GM19239 (cell line): Measurements from ENCODE around the gene KNDC1.
"Not testable (repeated sequence)": the region's sequence is repeated elsewhere in the genome, so short reads cannot be mapped to it uniquely, and the experiment has no call there.

Source experiments
- DNase-seq: peaks from one replicate; pipeline ENCODE4 v3.0.0; 2011; ENCODE audit warnings: low spot score; ENCODE audit not compliant: insufficient read length
- FAIRE-seq: peaks from 2 replicates; lab custom pipeline; 2011; peaks lifted over from hg19 to GRCh38; lab: Jason Lieb, UNC

Gene KNDC1

GRCh38 chr10:133173860-133174640 lies 14.0 kb downstream of the KNDC1 start:
- FAIRE-seq (no peak), DNase-seq (no peak)

DNA sequence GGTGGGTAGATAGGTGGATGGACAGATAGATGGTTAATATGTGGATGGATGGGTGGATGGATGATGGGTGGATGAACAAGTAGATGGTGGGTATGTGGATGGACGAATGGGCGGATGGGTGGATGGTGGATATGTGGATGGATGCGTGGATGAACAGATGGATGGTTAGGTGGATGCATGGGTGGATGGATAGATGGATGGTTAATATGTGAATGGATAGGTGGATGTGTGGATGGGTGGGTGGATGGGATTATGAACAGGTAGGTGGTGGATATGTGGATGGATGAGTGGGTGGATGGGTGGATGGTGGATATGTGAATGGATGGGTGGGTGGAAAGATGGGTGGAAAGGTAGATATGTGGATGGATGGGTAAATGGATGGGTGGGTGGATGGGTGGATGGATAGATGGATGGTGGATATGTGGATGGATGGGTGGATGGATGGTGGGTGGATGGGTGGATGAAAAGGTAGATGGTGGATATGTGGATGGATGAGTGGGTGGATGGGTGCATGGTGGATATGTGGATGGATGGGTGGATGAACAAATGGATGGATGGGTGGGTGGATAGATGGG lies 14.8 kb downstream of the KNDC1 start:
- FAIRE-seq: no peak
- DNase-seq: no peak

DNA sequence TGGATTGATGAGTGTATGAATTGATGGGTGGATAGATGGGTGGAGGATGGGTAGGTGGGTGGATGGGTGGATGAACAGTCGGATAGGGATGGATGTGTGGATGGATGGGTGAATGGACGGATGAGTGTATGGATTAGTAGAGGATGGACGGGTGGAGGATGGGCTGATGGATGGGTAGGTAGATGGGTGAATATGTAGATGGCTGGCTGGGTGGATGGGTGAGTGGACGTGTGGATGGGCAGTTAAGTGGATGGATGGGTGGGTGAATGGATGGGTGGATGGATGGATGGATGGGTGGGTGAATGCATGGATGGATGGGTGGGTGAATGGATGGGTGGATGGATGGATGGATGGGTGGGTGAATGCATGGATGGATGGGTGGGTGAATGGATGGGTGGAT lies 15.6 kb downstream of the KNDC1 start:
- not testable (repeated sequence) for FAIRE-seq

DNA sequence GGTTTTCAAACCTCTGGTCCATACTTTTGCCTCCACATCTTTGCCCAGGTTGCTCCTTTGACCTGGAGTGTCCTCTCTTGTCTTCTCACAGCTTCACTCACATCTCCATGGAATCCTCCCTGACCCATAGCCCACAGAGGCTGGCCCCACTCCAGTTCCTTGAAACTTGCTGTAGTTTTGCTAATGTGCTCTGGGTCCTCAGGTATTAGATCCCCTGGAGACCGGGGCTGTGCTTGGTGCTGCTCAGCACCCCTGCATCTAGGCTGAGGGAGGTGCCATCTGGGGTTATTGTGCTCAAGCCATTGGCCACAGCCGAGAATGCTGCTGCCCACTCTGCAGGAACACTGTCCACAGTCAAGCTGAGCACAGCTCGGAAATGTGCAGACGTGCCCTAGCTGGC lies 16.5 kb downstream of the KNDC1 start:
- no peak for DNase-seq
- FAIRE-seq: no peak

More for the DNA sequence above, 15.6 kb downstream of the KNDC1 start:
- DNase-seq: not testable (repeated sequence)

GRCh38 chr10:133177380-133178157 lies 17.6 kb downstream of the KNDC1 start:
- FAIRE-seq: no peak
- no peak for DNase-seq

DNA sequence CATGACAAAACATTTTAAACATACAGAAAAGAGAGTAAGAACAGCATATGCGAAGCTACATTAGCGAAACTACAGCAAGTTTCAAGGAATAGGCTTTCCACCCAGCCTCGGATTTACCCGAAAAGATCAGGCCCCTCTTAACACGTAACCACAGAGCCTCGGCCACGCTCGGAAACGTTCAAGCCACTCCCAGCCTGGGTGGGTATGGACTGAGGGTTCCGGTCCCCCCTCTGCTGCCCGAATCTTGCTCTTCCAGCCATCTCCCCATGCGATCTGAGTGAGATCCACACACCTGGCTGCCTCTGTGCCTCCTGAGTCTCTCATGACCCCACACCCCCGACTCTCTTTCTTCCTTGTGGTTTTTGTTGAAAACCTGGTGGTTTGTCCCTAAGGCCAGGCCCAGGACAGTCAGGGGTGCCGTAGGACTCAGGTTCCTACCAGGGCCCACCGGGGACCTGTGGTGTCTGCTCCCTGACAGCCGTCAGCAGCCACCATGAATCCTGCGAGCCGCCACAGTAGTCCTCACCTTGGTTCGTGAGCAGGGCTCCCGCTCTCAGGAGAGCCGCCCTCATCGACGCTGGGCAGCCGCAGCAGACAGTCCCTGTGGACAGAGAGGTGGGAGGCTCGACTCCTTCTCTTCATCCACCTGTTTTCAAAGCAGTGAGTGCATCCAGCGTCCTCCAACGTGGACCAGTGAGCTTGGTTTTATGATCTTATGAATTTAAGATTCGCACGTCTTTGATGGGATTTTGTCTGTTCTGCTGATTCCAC lies 18.5 kb downstream of the KNDC1 start:
- FAIRE-seq (no peak), DNase-seq (no peak)

DNA sequence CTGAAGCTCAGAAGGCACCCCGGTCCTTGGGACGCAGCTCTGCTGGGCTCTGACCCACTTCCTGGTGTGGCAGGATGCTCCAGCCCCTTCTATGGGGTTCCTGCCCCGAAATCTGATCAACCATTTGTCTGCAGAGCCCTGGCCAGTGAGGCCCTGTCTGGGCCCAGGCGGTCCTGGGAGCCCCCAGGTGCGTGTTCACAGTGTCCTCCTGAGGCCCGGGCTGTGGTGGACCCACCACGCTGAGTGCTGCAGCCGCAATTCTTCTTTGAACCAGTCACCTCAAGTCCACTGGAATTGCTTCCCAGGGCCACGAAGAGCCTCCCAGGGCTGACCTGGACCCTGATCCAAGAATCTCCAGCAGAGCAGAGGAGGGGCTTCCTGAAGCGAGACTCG lies 19.1 kb downstream of the KNDC1 start:
- FAIRE-seq (no peak), DNase-seq (no peak)

GRCh38 chr10:133179651-133180050 lies 19.6 kb downstream of the KNDC1 start:
- FAIRE-seq: no peak
- DNase-seq: no peak

DNA sequence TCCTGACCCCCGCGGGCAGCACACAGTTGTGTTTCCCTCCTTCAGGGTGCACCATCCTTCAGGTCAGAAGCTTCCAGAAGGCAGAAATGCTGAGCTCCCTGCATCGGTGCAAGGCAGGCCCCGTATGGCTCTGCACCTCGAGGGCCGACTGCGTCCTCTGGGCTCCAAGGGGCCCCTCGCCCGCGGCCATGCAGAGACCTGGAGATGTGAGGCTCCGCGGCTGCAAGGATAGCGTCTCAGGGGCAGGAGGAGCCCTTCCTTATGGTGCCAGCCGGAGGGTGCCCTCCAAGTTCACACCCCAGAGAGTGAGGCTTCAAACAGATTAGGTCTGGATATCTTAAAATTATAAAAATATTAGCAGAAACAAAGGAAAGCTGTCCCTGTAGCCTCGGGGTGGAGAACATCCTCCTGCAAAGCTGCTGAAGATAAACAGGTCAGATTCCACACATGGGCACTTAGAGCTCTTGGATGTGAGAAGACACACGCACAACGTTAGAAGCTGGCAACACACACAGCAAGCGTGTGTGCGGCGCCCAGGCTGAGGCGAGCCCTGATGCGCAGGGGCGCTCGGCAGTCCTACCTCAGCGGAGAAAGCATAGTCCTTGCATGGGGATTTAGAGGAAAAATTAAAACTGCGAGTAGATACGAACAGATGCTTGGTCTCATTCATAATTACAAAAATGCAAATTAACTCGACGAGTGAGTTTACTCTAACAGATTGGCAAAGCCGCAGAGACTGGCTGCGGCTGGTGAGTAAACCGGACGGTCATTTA lies 20.4 kb downstream of the KNDC1 start:
- FAIRE-seq (no peak), DNase-seq (no peak)

- DNase-seq (no peak), FAIRE-seq (no peak)
Measured at GRCh38 chr10:133180965-133181639, 21.1 kb downstream of the KNDC1 start.

DNA sequence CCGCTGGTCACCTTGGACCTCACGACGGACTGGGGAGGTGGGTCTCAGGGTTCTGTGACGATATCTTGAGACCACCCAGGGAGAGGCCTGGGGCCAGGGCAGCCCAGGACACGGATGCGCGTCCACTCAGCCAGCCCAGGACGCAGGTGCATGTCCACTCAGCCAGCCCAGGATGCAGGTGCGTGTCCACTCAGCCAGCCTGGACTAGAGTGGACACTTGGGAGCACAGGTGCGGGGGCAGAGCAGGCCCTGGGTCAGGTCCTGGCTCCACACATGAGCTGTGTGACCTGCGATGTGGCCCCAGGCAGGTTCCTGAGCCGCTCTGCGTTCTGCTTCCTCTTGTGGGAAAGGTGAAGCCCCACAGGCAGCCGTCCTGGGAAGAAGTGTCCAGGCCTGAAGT lies 22.2 kb downstream of the KNDC1 start:
- FAIRE-seq: no peak
- no peak for DNase-seq

GRCh38 chr10:133182791-133183645 lies 23.0 kb downstream of the KNDC1 start:
- FAIRE-seq: no peak
- DNase-seq: no peak

GRCh38 chr10:133183646-133184378 lies 23.8 kb downstream of the KNDC1 start:
- DNase-seq (no peak), FAIRE-seq (no peak)

- FAIRE-seq (no peak), DNase-seq (no peak)
Measured at GRCh38 chr10:133184591-133185244, 24.7 kb downstream of the KNDC1 start.

- no peak for FAIRE-seq
Measured at GRCh38 chr10:133185421-133185820, 25.4 kb downstream of the KNDC1 start.

DNA sequence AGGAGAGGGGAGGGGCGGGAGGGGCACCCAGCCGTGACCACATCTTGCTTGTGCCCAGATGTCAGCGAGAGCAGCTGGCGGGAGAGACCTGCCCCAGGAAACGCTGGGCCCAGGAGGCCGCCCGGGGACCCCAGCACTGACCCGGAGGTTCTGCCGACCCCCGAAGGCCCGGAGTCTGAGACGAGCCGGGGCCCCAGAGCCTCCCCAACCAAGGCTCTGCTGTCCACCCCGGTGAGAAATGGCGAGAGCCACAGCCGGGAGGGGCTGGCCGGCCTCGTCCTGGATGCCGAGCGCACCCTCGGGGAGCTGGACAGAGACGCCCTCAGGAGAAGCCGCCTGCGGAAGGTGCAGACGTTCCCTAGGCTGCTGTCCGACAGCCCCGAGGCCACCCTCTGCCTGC lies 25.9 kb downstream of the KNDC1 start:
- no peak for FAIRE-seq

More at GRCh38 chr10:133185421-133185820, 25.4 kb downstream of the KNDC1 start:
- no peak for DNase-seq

GRCh38 chr10:133186416-133187090 lies 26.5 kb downstream of the KNDC1 start:
- DNase-seq (no peak), FAIRE-seq (no peak)

More for the DNA sequence above, 25.9 kb downstream of the KNDC1 start:
- no peak for DNase-seq
